Measurements from ENCODE around the gene ACKR2.

ACKR2 gene

DNA sequence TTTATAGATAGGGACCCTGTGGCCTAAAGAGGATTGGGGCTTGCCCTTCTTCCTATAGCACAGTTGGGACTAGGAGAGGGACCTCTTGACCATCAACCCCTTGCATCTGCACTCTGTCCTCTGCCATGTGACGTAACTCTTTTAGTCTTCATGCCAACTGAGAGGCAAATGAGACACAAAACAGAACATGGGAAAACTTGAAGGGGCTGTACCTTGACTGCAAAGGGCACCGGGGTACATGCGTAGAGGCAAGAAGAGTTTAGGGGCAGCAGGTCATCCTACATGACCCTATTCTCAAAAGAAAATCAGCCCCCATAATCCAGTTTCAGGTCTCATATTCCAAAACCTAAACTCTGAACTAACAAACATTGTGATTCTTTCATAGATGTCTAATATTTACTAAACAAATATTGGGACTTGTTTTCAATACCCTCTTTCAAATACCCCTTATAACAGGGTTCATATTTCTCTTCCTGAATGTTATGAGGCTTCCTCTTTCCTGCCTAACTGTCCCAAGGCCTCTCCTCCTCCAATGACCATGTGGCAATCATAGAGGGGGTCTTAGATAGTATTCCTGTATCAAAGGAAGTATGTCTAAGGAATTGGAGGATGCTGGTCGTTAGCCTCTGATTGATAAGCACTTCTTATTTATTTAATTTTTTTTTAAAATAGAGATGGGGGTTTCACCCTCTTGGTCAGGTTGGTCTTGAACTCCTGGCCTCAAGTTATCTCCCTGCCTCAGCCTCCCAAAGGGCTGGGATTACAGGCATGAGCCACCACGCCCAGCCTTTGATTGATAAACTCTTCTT, 20.6 kb downstream of the ACKR2 start:
- no peak for DNase-seq (ENCODE audit: low read depth in 3 of 3)

GRCh38 chr3:42830437-42831320, 21.4 kb downstream of the ACKR2 start:
- DNase-seq (ENCODE audit: low read depth in 3 of 3) = no peak

DNA sequence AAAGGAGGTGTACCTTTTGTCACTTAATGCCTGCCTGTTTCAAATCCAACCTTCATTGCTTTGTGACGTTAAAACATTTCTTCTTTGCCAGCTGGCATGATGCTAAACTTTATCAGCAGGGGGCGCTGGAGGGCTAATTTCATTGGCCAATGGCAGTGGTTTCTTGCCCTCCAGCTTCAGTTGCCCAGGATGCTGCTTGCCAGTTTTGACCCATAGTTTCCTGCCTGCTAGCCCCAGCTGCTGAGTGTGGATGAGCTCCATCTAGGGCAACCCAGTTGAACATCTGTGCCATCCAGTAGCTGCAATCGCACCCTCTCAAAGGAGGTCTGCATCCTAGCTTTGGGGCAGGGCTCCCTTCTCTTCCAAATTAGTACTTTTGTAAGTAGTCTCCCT, 22.1 kb downstream of the ACKR2 start:
- DNase-seq (ENCODE audit: low read depth in 3 of 3) = peak; percentile 31 to 55 (median 42)

- DNase-seq (ENCODE audit: low read depth in 3 of 3) = no peak
These were observed 27.2 kb downstream of the ACKR2 start for GRCh38 chr3:42836150-42837123.

GRCh38 chr3:42838571-42838970, 29.3 kb downstream of the ACKR2 start:
- DNase-seq (ENCODE audit: low read depth in 3 of 3) = no peak

DNA sequence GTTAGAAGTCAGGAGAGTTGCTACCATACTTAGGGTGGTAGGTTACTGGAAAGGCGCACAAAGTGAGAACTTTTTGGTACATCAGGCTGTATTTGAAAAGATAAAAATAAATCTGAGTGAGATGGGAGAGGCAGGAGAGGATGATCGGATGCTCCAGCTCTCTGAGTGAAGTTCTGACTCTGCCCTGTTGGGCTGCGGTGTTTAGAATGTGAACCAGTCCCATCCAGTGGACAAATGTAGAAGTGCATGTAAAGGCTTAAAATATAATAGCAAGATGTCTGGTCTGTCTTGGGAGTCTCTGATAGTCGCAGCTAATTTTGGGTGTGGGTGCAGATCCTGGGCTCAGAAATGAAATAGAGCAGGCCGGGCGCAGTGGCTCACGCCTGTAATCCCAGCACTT, 30.4 kb downstream of the ACKR2 start:
- no peak for DNase-seq (ENCODE audit: low read depth in 3 of 3)

DNA sequence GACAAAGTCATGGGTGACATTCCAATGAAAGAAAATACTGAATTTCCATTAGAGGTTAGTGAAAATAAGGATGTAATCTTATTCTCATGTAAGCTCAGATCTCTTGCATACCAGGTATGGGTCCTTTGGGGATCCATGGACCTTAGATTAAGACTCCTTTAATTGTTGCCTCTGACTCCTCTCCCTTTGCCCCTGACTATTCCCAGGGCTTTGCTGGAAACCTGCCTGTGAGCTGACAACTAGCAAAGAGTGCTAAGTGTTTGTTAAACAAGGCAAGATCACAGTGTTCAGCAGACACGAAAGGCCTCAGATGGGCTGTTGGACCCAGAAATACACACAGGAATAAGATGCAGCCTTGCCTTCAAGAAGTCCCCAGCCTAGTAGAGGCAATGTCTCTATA, 32.1 kb downstream of the ACKR2 start:
- no peak for DNase-seq (ENCODE audit: low read depth in 3 of 3)

DNA sequence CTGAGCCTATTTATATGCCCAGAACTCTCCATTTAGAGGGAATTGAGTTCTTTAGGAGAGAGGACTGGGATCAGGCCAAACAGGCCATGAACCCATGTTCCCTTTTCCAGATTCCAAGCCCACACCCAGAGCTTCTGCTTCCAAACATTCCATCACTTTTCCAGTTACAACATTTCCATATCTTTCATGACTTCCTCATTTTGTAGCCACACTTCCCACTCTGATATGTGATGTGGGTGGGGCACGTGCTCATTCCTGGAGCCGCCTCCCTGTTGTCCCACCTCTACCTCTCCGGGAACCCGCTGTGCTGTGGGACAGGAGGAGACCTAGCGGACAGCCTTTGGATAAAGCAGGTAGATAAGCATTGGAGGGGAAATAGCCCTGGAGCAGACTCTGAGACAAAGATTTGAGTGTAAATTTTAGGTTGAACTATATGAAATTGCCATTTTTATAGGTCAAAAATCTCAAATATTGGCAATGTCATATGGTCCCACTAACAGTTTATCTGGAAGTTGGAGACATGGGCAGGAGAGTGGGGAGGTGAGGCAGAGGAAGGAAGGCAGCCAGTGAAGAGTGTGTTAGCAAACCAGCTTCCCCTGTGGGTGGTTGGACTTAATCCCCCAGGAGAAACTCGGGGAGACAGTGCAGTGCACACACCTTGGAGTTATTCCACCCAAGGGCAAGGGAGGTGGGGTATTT, 34.6 kb downstream of the ACKR2 start:
- no peak for DNase-seq (ENCODE audit: low read depth in 3 of 3)

DNA sequence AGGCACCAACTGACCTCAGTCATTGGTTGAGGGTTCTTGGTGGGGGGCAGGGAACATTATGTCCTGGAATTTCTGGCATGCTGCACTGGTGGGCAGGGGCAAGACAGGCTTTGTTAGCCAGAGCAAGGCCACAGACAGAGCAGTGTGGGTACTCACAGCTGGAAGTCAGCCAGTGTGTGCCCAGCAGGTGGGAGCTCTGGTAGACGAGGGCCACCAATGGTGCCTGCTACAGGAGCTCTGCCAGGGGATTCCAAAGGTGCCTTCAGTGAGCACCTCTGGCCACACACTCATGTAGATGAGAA, 35.1 kb downstream of the ACKR2 start:
- DNase-seq (ENCODE audit: low read depth in 3 of 3) = no peak

DNA sequence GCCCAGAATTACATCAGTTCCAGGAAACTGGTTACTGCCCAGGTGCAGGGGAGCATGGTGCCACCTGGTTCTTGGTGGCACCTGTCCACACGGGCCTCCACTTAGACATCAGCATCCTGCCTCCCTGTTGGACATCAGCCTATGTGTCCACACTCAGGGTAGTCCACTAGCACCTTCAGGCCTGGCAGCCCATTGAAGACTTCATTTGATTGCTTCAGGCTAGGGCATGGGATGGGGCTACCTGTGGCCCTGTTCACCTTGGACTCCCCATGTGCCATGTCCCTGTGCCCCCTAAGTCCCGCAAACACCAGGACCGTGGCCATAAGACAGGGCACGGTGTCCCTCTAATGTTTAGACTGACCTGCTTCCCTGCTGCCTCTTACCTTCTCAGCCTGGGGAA, 35.6 kb downstream of the ACKR2 start:
- DNase-seq (ENCODE audit: low read depth in 3 of 3) = no peak

DNA sequence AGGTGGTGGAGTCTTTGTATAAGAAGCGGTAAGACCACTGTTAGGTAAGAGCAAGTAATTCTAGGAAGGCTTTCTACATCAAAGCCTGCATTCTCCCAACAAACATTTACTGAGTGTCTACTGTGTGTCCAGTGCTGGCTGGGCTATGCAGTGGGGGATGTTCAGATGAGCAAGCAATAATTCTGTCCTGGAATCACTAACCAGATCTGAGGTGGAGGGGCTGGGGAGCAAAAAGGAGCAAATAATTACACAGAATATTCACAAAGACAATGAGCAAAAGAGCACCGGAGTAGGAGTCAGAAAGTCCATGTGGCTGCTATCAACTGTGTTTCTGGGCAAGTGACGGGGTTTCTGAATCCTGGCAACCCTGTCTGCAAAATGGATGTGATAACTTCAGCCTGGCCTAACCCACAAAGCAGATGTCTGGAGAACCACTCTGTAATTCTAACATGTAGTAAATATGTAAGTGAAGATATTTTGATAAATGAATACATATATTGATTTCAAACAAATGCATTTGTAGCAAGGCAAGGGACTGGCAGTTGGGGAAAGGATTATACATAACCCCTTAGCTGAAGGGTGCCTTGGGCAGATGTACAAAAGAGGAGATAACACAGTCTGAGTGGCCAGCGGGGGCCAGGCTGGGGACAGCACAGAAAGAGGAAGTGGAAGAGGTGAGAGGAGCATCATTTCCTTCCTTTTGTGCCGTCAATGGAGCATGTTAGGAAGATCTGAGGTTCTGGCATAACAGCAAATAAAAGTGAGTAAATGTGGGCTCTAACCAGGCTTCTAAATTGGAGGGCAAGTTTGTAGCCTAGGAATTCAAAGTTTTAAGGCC, 37.7 kb downstream of the ACKR2 start:
- no peak for DNase-seq (ENCODE audit: low read depth in 3 of 3)

GRCh38 chr3:42847731-42848130, 38.5 kb downstream of the ACKR2 start:
- DNase-seq (ENCODE audit: low read depth in 3 of 3) = no peak

DNA sequence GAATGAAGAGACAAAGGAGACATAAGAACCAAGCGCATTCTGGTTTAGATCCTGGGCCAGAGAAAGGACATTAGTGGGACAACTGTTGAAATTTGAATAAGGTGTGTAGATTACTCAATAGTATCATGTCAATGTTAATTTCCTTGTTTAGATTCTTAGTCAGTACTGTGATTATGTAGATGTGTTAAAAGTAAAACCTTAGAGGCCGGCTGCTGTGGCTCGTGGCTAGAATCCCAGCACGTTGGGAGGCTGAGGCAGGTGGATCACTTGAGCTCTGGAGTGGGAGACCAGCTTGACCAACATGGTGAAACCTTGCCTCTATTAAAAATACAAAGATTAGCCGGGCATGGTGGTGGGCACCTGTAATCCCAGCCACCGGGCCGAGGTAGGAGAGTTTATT, 39.8 kb downstream of the ACKR2 start:
- DNase-seq (ENCODE audit: low read depth in 3 of 3) = no peak

DNA sequence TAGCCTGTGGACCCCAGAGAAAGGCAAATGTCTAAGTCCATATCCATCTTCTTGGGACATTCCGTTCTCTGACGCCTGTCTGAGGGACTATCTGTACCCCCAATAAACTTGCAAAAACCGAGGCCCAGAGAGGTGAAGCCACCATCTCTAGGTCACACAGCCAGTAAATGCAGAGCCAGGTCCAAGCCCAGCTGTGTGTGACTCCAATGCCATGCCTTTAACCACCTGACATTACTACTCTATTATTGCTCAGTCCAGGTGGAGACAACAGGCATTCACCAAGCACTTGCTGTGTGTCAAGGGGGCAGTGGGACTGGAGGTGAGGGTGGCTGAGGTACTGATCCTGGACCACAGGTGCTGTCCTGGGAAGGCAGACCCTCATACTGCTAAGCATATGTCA, 41.0 kb downstream of the ACKR2 start:
- DNase-seq (ENCODE audit: low read depth in 3 of 3) = no peak

GRCh38 chr3:42851228-42851834, 42.1 kb downstream of the ACKR2 start:
- no peak for DNase-seq (ENCODE audit: low read depth in 3 of 3)

GRCh38 chr3:42852441-42852840, 43.2 kb downstream of the ACKR2 start:
- no peak for DNase-seq (ENCODE audit: low read depth in 3 of 3)

DNA sequence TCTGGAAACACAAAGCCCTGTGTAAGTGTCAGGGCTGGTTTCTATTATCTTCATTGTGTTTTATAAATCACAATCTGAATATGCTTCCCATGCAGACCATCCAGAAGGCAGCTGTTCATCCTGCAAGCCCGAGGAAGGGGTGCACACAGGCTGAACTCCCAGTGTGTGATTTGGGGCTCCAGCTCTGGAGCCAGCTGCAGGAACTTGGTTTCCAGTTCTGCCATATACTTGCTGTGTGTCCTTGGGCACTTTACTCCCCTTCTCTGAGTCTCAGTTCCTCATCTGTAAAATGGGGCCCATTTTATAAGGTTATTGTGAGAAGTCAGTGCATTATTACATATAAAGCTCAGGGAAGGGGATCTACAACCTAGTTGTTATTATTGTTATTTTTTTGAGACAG, 43.8 kb downstream of the ACKR2 start:
- no peak for DNase-seq (ENCODE audit: low read depth in 3 of 3)

DNA sequence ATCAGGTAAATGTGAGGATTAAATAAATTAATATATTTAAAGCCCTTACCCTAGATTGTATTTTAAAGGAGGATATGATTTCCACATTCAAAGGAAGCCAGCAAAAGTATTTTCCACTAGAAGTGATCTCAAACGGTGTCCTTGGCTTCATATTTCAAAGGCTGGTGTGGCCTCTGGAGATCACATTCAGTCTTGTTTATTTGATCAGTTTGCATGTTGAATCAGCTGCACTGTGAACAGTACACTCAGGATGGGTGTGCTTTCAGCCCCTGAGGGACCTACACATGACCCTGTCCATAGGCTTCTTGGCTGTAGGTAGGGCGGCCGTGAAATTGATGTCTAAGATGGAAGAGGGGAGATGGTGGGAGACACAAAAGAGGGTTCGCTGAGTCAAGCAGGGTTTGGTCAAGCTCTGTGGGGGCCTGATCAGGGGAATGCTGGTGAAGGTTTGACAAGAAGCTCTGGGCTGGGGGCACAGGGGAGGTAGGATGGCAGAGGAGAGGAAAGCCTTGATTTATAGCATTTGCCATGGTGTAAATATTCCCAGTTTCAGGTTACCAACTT, 44.6 kb downstream of the ACKR2 start:
- no peak for DNase-seq (ENCODE audit: low read depth in 3 of 3)

GRCh38 chr3:42855219-42855546, 45.9 kb downstream of the ACKR2 start:
- no peak for DNase-seq (ENCODE audit: low read depth in 3 of 3)
